K562 (cell line): ENCODE results near the gene ANO8. TPM values are rescaled to one million over a fixed set of nuclear protein-coding genes. Genes with fewer than 3 reads are reported as not detected.
A peak's percentile ranks its signal among the peaks of the same experiment; 100 is the strongest.

ENCODE experiments used
- ATAC-seq: fragments of 200-7000 bp; cut with Tn5 transposase; 3 replicates; pipeline ENCODE4 v1.9.1; 2020; ENCODE audit warnings: moderate library complexity
- BruUV-seq: library from RNA; stranded (reverse); fragments of 400-500 nt; replicated peaks from 2 replicates; lab custom pipeline; 2021; lab: Mats Ljungman, UMichigan
- CTCF ChIA-PET: fragments of 300-600 bp; formaldehyde crosslinking; extraction: SDS; loops from one replicate; lab custom pipeline; 2021; ENCODE audit warnings: low intra/inter-chr PET ratio; lab: Yijun Ruan, JAX
- POLR2A ChIA-PET: fragments of 300-600, 350-650 bp; sonication (Branson Sonifier 250); formaldehyde crosslinking; extraction: SDS; loops from one replicate; lab custom pipeline; 2021; ENCODE audit warnings: antibody characterized with exemption, inconsistent platforms; lab: Yijun Ruan, JAX
- DNase-seq, 4 experiments: peaks; one replicate each; pipeline versions ENCODE4 v3.0.0 to v3.0.0-alpha.2; 2011 to 2018; ENCODE audit warnings: low spot score in 3 of 4, mixed read lengths in 3 of 4; ENCODE audit errors: extremely low read depth in 1 of 4
- FAIRE-seq: peaks from 2 replicates; lab custom pipeline; 2011; peaks lifted over from hg19 to GRCh38; lab: Jason Lieb, UNC
- H2AFZ ChIP-seq: 2 replicates; pipeline ENCODE4 v1.6.0; 2011; ENCODE audit warnings: low read depth, low read length, control low read depth, inconsistent platforms
- H3K27ac ChIP-seq: fragments of 200-600 bp; 3 replicates; pipeline ENCODE4 v1.8.0; 2011; ENCODE audit warnings: low read depth, mild to moderate bottlenecking, control low read depth, inconsistent platforms, low read length, moderate library complexity, mixed read lengths; ENCODE audit errors: extremely low read depth
- H3K27me3 ChIP-seq, 2 experiments: fragments of 300-600 bp in 1 of 2; 2 replicates in 1 of 2; 3 replicates in 1 of 2; pipeline versions ENCODE4 v1.6.0 to v1.8.0; 2011; ENCODE audit warnings: inconsistent platforms in 2 of 2, low read length in 2 of 2, mild to moderate bottlenecking in 1 of 2, mixed read lengths in 1 of 2, moderate library complexity in 1 of 2; ENCODE audit not compliant: control insufficient read depth in 2 of 2, insufficient read depth in 2 of 2
- H3K36me3 ChIP-seq: fragments of 300-600 bp; 3 replicates; pipeline ENCODE4 v1.8.0; 2011; ENCODE audit warnings: mild to moderate bottlenecking, low read length, inconsistent platforms; ENCODE audit not compliant: control insufficient read depth, insufficient read depth
- H3K4me1 ChIP-seq, 2 experiments: fragments of 200-600 bp in 1 of 2; replicated peaks in 1 of 2; 2 replicates in 1 of 2; 3 replicates in 1 of 2; pipeline versions ENCODE4 v1.5.1 to v1.8.0; 2011; ENCODE audit warnings: inconsistent platforms in 2 of 2, low read length in 2 of 2, mild to moderate bottlenecking in 1 of 2, mixed read lengths in 1 of 2, moderate library complexity in 1 of 2; ENCODE audit not compliant: control insufficient read depth in 2 of 2, insufficient read depth in 2 of 2
- H3K4me2 ChIP-seq: 2 replicates; pipeline ENCODE4 v1.6.1; 2011; ENCODE audit warnings: low read length, control low read depth, inconsistent platforms, mixed read lengths; ENCODE audit not compliant: insufficient read depth
- H3K4me3 ChIP-seq: fragments of 200-600 bp; sonication (generic), shearing (Covaris generic); 2 replicates; pipeline ENCODE4 v1.5.1; 2016; ENCODE audit warnings: control low read depth, inconsistent platforms
- H3K79me2 ChIP-seq: fragments of 200-600 bp; 3 replicates; pipeline ENCODE4 v1.8.0; 2011; ENCODE audit warnings: low read length, inconsistent platforms; ENCODE audit not compliant: control insufficient read depth, insufficient read depth
- H3K9ac ChIP-seq, 2 experiments: 2 replicates each; pipeline versions ENCODE4 v1.6.0 to v1.6.1; 2011; ENCODE audit warnings: low read depth in 2 of 2, low read length in 2 of 2, control low read depth in 1 of 2, inconsistent platforms in 1 of 2, mild to moderate bottlenecking in 1 of 2, mixed read lengths in 1 of 2; ENCODE audit not compliant: insufficient read depth in 1 of 2
- H3K9me1 ChIP-seq: one replicate; pipeline ENCODE4 v1.6.0; 2011; ENCODE audit warnings: inconsistent platforms, mild to moderate bottlenecking, low read length, moderate library complexity; ENCODE audit not compliant: control insufficient read depth, insufficient read depth
- H3K9me3 ChIP-seq: replicated peaks from 2 replicates; pipeline ENCODE4 v1.5.1; 2011; ENCODE audit warnings: low read depth, low read length, inconsistent platforms; ENCODE audit not compliant: control insufficient read depth, insufficient read depth
- H4K20me1 ChIP-seq: replicated peaks from 2 replicates; pipeline ENCODE4 v1.6.1; 2011; ENCODE audit warnings: low read length, inconsistent platforms, mixed read lengths; ENCODE audit not compliant: control insufficient read depth, insufficient read depth
- WGBS: fragments of 100-300 bp; shearing (Covaris generic); methylation state at CpG from one replicate; pipeline ENCODE4 v1.1.6; 2016; ENCODE audit warnings: low coverage, mixed read lengths; ENCODE audit not compliant: insufficient coverage; ENCODE audit errors: missing lambda C conversion rate; 5-methylcytosine and 5-hydroxymethylcytosine counted together
- in situ Hi-C: fragments of 300-500 bp; cut with MboI; formaldehyde crosslinking; loops from 4 replicates; pipeline ENCODE4 v1.15.0; 2018; ENCODE audit warnings: inconsistent platforms, mixed read lengths
- intact Hi-C: fragments of 100-400 bp; cut with micrococcal nuclease; formaldehyde crosslinking; loops from 2 replicates; pipeline ENCODE4 v1.14.2; 2022
- polyA plus RNA-seq, 8 experiments: library from polyadenylated mRNA; depleted of rRNA in 4 of 8; stranded (reverse) in 5 of 8; unstranded in 3 of 8; fragments of >200 nt; fragmentation: Nextera tagmentation in 2 of 8; fragmentation: Illumina TruSeq in 1 of 8; extraction: Ambion mirVana in 2 of 8; extraction: Trizol in 1 of 8; gene quantifications; 2 replicates each; pipeline versions ENCODE4 v1.2.1 to v1.2.3, GENCODE V29; 2011 to 2014; ENCODE audit warnings: inconsistent platforms in 1 of 8, missing spikeins in 1 of 8
- total RNA-seq, 7 experiments: library from RNA; depleted of rRNA in 6 of 7; stranded (reverse); fragments of >200 nt in 6 of 7; fragmentation: Illumina TruSeq in 2 of 7; extraction: Trizol in 2 of 7; gene quantifications; 2 replicates each; pipeline versions ENCODE4 v1.2.1 to v1.2.3, GENCODE V29; 2011 to 2021; ENCODE audit warnings: low replicate concordance in 1 of 7
- TF ChIP-seq, protein P1 (sequence below): sonication (generic); formaldehyde crosslinking; IDR thresholded peaks from 2 replicates; pipeline ENCODE4 v1.9.0; 2022; ENCODE audit warnings: mild to moderate bottlenecking, missing genetic modification reagents
- TF ChIP-seq, protein P2 (sequence below): fragments of 250-450 bp; sonication (Bioruptor Pico); IDR thresholded peaks from 2 replicates; pipeline ENCODE4 v1.5.0; 2020; ENCODE audit warnings: mild to moderate bottlenecking, borderline replicate concordance

The ANO8 gene
- total and polyA plus RNA-seq, 9 of the 15 experiments (the other 6 are each of a cell fraction or from before 2014, with no cell fraction given), result 0.07 to 7.6 (median 2.3) TPM; not detected in 1

DNA sequence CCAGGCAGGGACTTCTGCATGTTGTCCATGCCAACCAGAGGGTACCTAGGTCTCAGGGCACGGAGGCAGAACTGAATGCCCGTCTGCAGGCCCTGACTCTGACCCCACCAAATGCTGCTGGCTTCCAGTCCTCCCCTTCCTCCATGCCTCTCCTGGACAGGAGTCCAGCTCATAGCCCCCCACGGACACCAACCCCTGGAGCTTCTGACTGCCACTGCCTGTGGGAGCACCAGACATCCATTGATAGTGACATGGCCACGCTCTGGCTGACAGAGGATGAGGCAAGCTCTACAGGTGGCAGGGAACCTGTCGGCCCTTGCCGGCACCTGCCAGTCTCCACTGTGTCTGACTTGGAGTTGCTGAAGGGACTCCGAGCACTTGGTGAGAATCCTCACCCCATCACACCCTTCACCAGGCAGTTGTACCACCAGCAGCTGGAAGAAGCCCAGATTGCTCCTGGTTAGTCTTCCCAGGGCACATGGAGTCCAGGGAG is 51.1 kb downstream of the ANO8 start:
- Histone ChIP-seq H2AFZ (no peak overlapping the region), H3K4me3 (no peak overlapping the region), H3K9me1 (peaks cover 3% of the 10 kb centered on the region), H3K4me1 (peaks cover 2 to 38% of the 10 kb centered on the region in 2 experiments), H3K27ac (no peak overlapping the region), H3K79me2 (peaks cover 5% of the 10 kb centered on the region; the same call in 2 of the 3 replicates), H3K27me3 (no peaks in the 10 kb centered on the region), H3K9ac (no peak overlapping the region), H3K36me3 (peaks cover 22% of the 10 kb centered on the region; the same call in 1 of the 3 replicates), H3K9me3 (no peaks in the 10 kb centered on the region), H3K4me2 (no peak overlapping the region), H4K20me1 (peaks cover 6% of the 10 kb centered on the region; the same call in 1 of the 2 replicates)
- DNase-seq (no peak), FAIRE-seq (no peak), ATAC-seq (no peak)
- TF ChIP-seq, protein P1, sequence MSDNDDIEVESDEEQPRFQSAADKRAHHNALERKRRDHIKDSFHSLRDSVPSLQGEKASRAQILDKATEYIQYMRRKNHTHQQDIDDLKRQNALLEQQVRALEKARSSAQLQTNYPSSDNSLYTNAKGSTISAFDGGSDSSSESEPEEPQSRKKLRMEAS (CRISPR knock-in tag), result 0 out of 2 replicates have a peak, but pooled peaks have one; percentile 22
- TF ChIP-seq, protein P2, sequence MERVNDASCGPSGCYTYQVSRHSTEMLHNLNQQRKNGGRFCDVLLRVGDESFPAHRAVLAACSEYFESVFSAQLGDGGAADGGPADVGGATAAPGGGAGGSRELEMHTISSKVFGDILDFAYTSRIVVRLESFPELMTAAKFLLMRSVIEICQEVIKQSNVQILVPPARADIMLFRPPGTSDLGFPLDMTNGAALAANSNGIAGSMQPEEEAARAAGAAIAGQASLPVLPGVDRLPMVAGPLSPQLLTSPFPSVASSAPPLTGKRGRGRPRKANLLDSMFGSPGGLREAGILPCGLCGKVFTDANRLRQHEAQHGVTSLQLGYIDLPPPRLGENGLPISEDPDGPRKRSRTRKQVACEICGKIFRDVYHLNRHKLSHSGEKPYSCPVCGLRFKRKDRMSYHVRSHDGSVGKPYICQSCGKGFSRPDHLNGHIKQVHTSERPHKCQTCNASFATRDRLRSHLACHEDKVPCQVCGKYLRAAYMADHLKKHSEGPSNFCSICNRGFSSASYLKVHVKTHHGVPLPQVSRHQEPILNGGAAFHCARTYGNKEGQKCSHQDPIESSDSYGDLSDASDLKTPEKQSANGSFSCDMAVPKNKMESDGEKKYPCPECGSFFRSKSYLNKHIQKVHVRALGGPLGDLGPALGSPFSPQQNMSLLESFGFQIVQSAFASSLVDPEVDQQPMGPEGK, result no peak
- WGBS, result 40% methylated on average over 7 of the region's 7 CpGs
- intact Hi-C loops (loop anchor here (2.0 to 5.0 kb wide), 2 partner anchors 217 to 511 kb away; no protein-coding TSS in a partner anchor), in situ Hi-C loops (no loop called here)
- ChIA-PET CTCF (interaction anchor here (1.2 to 2.0 kb wide), 2 partner anchors 74 to 79 kb away, joined by 8 to 23 read pairs; no protein-coding TSS in a partner anchor), POLR2A (interaction anchor here (0.6 to 1.6 kb wide), 5 partner anchors 9 to 151 kb away, joined by 3 to 5 read pairs (median 3); no protein-coding TSS in a partner anchor)
- no TSS peak for BruUV-seq
